ENCODE measurements around the gene SLC25A34. TPM values are rescaled to one million over a fixed set of nuclear protein-coding genes. Genes with fewer than 3 reads are reported as not detected.

The SLC25A34 gene
- polyA plus RNA-seq, 3 donors = 2.3 to 4.2 (median 2.8) TPM

DNA sequence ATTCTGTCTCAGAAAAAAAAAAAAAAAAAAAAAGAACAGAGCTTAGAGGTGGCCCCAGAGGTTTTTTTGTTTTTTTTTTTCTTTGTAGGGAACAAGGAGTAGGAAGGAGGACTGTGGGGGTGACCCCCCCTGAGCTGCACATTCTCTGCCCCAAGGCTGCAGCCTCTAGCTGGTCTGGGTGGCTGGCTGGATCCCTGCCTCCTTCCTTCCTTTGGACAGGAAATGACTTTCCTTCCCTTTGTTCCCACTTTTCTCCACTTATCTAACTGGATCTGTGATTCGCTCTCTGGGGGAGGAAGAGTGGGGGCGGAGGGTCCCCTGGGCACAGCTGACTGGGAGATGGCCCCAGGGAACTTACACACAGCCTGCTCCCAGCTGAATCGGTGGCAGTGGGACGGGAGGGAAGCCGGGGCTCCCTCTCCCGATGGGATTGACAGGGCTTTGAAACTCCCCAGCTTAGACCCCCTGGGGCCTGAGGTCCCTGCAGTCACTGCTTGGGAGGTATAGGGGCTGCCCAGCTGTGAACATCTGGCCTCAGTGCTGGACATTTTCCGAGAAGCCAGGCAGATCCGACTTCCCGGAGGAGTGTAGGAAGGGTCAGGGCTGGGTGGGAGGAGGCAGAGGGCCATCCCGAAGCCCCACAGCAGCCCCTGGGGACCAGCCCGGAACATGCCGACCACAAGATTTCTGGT lies 24.6 kb downstream of the SLC25A34 start:
- WGBS, 3 donors = 29 to 59% (median 38%) methylated on average over 12 of the region's 12 CpGs
- no peak overlapping the region for H3K27ac ChIP-seq (ENCODE audit: low read depth, low read length)

DNA sequence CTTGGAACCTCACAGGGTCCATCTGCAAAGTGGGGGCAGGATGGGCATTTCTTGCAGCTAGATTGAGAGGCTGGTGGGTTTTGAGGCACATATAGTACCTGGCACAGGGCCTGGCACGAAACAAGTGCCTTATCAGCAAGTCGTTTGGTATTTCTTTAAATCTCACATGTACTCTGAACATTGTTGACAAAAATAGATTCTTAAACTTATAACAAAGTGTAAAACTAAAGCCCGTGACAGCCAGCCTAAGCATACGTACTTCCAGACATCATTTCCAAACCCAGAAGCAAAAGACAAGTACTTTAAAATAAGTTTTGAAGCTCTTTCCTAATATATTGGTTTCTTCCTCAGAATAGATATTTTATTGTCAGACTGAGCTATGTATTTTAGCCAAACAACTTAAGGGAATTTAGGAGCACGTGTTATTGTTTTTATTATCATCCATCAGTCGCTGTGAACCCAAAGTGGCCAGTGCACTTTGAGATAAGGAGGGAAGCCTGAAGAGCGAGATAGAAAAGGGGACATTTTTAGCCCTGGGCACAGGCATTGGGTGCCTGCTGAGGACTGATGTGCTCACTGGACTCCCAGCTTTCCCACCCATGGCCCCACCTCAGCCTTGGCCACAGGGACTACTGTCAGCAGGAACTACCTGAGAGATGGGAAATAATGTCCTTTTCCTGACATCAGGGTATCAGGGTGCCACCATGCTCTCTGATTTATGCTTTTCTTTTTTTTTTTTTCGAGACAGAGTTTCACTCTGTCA lies 25.5 kb downstream of the SLC25A34 start:
- no peak overlapping the region for H3K27ac ChIP-seq (ENCODE audit: low read depth, low read length)
- WGBS, 3 donors = 52 to 67% (median 54%) methylated on average over 8 of the region's 8 CpGs

DNA sequence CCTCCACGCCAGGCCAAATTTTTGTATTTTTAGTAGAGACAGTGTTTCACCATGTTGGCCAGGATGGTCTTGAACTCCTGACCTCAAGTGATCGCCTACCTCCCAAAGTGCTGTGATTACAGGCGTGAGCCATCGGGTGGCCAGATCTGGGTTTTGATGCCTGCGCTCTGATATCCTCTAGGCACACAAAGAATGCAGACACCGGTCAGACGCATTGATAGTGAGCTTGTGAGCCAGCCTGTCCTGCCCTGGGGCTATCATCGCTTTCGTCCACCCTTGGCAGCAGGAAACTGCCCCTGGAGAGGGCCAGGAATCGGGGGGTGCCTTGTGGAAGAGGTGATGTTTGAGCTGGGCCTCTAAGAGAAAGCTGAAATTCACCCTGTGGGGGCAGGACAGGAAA lies 26.5 kb downstream of the SLC25A34 start:
- 78 to 84% (median 78%) methylated on average over 10 of the region's 10 CpGs for WGBS, 3 donors
- no peak overlapping the region for H3K27ac ChIP-seq (ENCODE audit: low read depth, low read length)

DNA sequence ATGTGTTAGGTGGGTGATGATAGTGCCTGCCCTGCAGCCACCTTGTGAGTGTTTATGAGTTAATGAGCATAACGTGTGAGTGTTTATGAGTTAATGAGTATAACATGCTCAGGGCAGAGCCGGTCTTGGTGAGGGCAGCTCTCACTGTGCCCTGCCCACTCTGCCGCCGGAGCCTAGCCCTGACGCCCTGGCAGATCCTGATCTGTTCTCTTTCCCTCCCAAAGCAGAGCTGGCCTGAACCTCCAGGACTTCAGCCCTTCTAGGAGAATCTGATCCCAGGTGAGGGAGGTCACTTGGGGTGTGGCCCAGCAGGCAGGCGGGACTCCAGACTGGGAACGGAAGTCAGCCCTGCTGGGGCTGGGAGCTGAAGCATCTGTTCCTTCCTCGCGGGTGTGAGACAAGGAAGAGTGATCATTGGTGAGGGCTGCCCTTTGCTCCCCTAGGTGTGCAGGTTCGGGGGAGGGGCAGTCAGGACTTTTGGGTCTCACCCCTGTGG lies 28.3 kb downstream of the SLC25A34 start:
- 36 to 67% (median 65%) methylated on average over 10 of the region's 10 CpGs for WGBS, 3 donors
- H3K27ac ChIP-seq (ENCODE audit: low read depth, low read length) = no peak overlapping the region

DNA sequence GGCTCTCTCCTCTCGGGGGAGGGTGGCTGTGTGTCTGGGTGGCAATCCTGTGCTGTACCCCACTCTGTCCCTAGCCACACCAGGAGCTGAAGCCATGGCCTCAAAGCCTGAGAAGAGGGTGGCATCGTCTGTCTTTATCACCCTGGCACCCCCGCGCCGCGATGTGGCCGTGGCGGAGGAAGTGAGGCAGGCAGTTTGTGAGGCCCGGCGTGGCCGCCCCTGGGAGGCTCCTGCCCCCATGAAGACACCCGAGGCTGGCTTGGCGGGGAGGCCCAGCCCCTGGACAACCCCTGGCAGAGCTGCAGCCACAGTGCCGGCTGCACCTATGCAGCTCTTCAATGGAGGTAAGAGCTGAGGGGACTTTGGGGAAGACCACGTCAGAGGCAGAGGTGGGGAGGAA lies 28.8 kb downstream of the SLC25A34 start:
- no peak overlapping the region for H3K27ac ChIP-seq (ENCODE audit: low read depth, low read length)
- WGBS, 3 donors = 61 to 88% (median 87%) methylated on average over 15 of the region's 15 CpGs

DNA sequence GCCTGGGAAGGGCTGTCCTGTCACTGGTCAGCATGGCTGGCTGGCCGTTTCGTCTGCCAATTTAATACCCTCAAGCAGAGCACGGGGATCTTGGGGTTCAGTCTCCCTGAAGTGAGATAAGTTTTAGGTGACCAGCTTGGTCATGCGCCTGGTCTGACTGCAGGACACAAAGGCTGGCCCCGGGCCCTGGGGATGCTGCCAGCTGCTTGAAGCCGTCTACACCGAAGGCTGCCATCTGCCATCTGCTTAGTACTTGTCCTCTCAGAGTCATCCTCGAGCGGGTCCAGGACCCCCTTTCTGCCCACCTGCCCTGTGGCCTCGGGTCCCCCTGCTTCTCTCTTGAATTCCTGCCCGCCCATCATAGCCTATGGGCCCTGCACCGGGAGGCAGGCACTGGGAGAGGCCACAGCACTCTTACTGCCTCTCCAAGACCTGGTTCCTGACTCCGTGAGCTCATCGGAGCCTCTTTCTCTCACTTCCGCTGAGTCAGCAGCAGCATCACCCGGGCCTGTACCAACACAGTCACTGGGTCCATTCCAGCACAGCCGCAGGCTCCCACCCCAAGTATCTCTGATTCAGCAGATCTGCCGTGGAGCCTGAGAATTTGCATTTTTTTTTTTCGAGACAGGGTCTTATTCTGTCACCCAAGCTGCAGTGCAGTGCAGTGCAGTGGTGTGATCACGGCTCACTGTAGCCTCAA lies 29.6 kb downstream of the SLC25A34 start:
- 69 to 86% (median 85%) methylated on average over 20 of the region's 20 CpGs for WGBS, 3 donors
- H3K27ac ChIP-seq (ENCODE audit: low read depth, low read length) = no peak overlapping the region

DNA sequence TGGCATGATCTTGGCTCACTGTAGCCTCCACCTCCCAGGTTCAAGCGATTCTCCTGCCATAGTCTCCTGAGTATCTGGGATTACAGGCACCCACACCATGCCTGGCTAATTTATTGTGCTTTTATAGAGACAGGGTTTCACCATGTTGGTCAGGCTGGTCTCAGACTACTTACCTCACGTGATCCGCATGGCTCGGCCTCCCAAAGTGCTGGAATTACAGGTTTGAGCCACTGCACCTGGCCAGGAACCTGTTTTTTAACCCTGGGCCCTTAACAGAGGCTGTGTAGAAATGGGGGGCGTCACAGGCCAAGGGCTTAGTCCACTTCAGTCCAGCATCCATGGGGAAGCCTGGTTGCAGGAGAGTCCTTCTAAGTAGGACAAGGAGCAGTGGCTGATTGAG lies 31.9 kb downstream of the SLC25A34 start:
- H3K27ac ChIP-seq (ENCODE audit: low read depth, low read length) = no peak overlapping the region
- WGBS, 3 donors = 83 to 96% (median 91%) methylated on average over 5 of the region's 5 CpGs

DNA sequence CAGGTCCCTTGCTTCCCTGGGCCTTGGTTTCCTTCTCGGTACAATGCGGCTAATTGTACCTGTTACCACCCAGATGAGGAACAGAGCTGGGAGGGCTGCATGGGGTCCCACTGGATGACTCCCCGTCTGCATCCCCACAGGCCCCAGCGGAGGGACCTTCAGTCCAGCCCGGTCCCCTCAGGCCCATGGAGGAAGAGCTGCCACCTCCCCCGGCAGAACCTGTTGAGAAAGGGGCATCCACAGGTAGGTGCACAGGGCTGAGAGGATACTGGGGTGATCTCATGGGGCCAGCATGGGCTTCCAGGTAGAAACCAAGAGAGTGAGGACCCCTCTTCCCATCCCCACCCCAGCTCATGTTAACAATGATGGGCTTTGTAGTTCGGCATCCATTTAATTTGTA lies 32.3 kb downstream of the SLC25A34 start:
- H3K27ac ChIP-seq (ENCODE audit: low read depth, low read length) = no peak overlapping the region
- 93 to 96% (median 94%) methylated on average over 7 of the region's 7 CpGs for WGBS, 3 donors

DNA sequence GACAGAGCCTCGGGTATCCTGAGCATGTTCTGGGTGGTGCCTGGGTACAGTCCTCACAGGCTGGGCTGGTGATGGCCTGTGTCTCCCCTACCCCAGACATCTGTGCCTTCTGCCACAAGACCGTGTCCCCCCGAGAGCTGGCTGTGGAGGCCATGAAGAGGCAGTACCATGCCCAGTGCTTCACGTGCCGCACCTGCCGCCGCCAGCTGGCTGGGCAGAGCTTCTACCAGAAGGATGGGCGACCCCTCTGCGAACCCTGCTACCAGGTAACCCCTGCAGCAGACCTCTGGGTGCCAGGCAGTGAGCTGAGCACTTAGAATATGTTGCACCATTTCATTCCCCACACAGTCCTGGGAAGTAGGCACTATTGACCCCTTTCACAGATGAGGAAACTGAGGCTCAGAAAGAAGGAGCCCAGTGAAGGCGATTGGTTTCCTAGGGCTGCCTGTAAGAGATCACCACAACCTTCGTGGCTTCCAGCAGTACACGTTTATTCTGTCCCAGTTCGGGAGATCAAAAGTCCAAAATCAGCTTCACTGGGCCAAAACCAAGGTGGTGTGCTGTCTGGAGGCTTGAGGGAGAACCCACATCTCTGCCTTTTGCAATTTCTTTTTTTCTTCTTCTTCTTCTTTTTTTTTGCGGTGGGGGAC lies 34.4 kb downstream of the SLC25A34 start:
- no peak overlapping the region for H3K27ac ChIP-seq (ENCODE audit: low read depth, low read length)
- 90 to 94% (median 93%) methylated on average over 14 of the region's 14 CpGs for WGBS, 3 donors

DNA sequence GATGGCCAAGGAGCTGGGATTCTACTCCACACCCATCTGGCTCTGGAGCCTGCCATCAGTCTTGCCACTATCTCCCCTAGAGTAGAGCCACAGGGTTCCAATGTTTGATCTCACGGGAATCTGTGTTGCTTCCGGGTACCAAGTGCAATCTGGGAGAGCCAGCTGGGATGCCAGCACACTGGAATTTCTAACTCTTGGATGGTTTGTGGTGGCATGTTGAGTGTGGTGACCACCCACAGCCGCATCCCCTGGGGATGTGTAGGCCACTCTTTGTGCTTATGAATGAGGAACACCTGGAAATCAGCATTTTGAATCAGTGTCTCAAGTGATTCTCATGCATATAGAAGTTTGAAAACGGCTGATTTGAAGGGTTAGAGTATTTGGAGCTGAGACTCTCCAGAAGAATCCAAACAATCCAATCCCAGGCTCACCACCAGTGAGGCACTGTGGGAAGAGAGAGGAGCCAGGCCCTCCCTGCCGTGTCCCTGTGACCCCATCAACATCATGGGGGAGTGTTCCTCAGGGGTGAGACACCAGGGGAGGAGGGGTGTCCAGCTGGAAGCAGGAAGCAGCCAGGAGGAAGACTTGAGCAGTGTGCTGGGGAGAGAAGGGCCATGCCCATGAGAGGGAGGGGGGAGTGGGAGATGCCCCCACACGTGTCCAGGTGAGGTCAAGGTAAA lies 35.9 kb downstream of the SLC25A34 start:
- no peak overlapping the region for H3K27ac ChIP-seq (ENCODE audit: low read depth, low read length)
- WGBS, 3 donors = 63 to 83% (median 75%) methylated on average over 6 of the region's 6 CpGs

DNA sequence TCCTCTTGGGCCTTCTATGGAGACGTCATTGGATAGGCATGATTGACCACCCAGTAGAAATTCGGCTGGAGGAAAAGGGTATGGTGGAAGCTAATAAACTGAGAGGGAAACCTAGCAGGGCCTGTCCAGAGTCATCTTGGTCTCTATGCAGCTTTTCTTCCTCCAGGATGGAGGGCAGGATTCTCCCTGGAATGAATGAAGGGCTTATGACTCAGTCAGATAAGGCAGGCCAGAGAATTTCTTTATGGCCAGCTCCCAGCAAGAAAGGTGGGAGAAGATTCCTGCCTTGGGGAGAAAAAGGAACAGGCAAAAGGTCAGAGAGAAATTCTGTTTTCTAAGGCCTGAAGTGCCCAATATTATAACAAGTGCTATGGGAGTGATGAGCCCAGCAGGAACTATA lies 39.6 kb downstream of the SLC25A34 start:
- no peak overlapping the region for H3K27ac ChIP-seq (ENCODE audit: low read depth, low read length)
- WGBS, 3 donors = 77 to 91% (median 83%) methylated on average over 2 of the region's 2 CpGs

DNA sequence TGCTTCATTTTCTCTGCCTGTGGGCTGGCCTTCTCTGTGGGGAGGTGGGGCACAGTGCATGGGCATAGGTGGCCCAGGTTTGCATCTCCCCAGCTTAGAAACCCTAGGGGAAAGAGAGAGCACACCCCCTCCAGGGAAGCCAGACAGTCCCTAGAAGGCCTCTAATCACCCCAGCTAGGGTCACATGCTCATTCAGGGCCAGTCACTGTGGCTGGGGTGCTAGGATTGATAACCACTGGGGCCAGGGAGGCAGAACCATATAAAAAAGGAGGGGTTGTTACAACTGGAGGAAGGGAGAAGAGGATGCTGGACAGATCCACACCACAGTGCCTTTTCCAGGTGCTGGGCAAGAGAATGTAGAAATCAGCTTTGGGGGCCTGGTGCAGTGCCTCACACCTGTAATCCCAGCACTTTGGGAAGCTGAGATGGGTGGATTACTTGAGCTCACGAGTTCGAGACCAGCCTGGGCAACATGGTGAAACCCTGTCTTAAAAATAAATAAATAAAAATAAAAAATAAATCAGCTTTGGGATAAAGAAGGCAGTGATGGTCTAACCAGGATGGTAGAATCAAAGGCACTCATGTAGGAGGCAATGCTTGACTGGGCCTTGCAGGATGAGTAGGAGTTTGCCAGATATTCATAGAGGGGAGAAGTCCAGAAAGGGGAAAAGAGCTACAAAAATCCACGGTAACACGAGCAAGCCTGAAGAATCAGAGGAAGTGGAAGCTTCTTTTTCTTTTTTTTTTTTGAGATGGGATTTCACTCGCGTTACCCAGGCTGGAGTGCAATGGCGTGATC lies 42.0 kb downstream of the SLC25A34 start:
- WGBS, 3 donors = 78 to 95% (median 85%) methylated on average over 7 of the region's 7 CpGs

DNA sequence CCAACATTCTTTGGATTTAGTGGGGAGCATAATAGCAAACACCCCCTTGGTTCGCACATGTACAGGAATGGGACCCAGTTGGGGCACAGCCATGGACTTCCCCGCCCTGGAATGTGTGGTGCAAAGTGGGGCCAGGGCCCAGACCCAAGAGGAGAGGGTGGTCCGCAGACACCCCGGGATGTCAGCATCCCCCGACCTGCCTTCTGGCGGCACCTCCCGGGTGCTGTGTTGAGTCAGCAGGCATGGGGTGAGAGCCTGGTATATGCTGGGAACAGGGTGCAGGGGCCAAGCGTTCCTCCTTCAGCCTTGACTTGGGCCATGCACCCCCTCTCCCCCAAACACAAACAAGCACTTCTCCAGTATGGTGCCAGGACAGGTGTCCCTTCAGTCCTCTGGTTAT lies 49.6 kb downstream of the SLC25A34 start:
- no peak overlapping the region for H3K27ac ChIP-seq (ENCODE audit: low read depth, low read length)
- WGBS, 3 donors = 93 to 96% (median 96%) methylated on average over 8 of the region's 8 CpGs

More for the DNA sequence above, 42.0 kb downstream of the SLC25A34 start:
- H3K27ac ChIP-seq (ENCODE audit: low read depth, low read length) = no peak overlapping the region

DNA sequence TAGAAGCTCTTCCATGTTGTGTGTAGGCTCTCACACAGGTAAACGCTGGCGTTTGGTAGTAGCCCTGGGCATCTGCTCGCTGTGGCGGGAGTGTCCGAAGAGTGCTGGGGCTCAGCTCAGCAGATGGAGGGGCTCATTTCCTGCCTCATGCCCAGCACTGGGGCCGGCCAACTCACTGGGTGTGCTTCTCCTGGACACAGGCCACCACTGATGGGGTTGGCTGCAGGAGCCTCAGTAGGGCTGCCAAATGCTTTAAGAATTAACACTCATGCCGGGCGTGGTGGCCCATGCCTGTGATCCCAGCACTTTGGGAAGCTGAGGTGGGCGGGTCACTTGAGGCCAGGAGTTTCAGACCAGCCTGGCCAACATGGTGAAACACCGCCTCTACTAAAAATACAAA lies 50.5 kb downstream of the SLC25A34 start:
- no peak overlapping the region for H3K27ac ChIP-seq (ENCODE audit: low read depth, low read length)
- 77 to 88% (median 77%) methylated on average over 10 of the region's 10 CpGs for WGBS, 3 donors

DNA sequence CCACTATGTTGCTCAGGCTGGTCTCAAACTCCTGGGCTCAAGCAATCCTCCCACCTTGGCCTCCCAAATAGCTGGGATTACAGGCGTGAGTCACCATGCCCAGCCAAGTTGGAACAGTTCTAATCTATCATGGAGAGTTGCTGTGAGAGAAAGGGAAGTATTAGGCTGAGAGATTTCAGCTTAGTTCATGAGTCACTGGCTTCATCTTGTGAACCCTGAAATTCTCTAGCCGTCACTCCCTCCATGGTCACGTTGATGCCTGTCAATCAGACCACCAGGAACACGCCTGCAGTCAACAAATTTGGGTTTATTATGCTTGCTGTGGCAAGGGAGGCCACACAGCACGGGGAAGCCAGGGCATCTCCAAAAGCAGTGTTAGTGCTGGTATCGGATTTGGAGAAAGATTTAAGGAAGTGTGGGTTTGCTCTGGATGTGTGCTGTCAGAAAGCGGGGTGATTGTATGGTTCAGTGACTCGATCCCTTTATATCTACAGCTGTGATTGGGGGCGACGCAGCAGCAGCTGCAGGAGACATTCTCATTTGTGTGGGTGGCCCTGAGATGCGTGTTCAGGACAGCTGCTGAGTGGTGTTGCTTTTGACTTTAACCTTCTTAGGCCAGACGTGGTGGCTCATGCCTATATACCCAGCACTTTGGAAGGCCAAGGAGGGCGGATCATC lies 52.7 kb downstream of the SLC25A34 start:
- WGBS, 3 donors = 76 to 82% (median 80%) methylated on average over 13 of the region's 13 CpGs
- H3K27ac ChIP-seq (ENCODE audit: low read depth, low read length) = no peak overlapping the region

Data from adipose tissue (tissue), 3 donors.